Ishikawa (cell line): ENCODE data around the gene CADM2.

Experiments
- EGR1 ChIP-seq: IDR thresholded peaks from 2 replicates; pipeline ENCODE4 v1.6.1; 2012
- EP300 ChIP-seq: IDR thresholded peaks from 2 replicates; pipeline ENCODE4 v1.6.1; 2012; ENCODE audit warnings: borderline replicate concordance
- TAF1 ChIP-seq: IDR thresholded peaks from 2 replicates; pipeline ENCODE4 v1.6.1; 2012; ENCODE audit warnings: low read depth, mild to moderate bottlenecking
- TCF12 ChIP-seq: IDR thresholded peaks from 2 replicates; pipeline ENCODE4 v1.6.1; 2012; ENCODE audit warnings: low read depth
- TEAD4 ChIP-seq: IDR thresholded peaks from 2 replicates; pipeline ENCODE4 v1.6.1; 2012
- YY1 ChIP-seq: IDR thresholded peaks from 2 replicates; pipeline ENCODE4 v1.6.1; 2012; ENCODE audit warnings: low read depth
- ZBTB7A ChIP-seq: IDR thresholded peaks from 2 replicates; pipeline ENCODE4 v1.6.1; 2012; ENCODE audit warnings: low read depth
- TF ChIP-seq, protein P1 (sequence below): IDR thresholded peaks from 2 replicates; pipeline ENCODE4 v1.6.1; 2012

DNA sequence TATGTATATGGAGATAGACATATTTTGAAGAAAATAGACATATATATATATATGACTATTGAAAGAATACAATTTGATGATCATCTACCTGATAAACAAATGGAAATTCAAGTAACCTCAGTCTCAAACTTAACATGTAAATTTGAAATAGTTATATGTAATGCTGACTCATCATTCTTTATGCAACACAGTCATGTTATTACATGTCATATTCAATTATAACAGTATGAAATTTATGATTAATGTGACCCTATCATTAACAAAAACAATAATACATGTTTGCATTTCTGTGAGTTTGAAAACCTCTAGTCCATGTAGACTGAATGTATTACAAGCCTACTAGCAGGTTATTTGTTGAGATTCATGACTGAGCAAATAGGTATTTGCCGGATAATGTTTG is 204.1 kb downstream of the CADM2 start:
- TF ChIP-seq EP300 (no peak), YY1 (no peak), TEAD4 (no peak), TCF12 (no peak), ZBTB7A (no peak), TAF1 (no peak), EGR1 (no peak)
- TF ChIP-seq, protein P1, sequence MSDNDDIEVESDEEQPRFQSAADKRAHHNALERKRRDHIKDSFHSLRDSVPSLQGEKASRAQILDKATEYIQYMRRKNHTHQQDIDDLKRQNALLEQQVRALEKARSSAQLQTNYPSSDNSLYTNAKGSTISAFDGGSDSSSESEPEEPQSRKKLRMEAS = no peak
